Memory B cell (primary cell): ENCODE results near the gene ABHD16B.
"Not testable (repeated sequence)": the region's sequence is repeated elsewhere in the genome, so short reads cannot be mapped to it uniquely, and the experiment has no call there.

Source experiments
- ATAC-seq: fragments of 150-1000 bp; cut with Tn5 transposase; 2 replicates; pipeline ENCODE4 v1.10.0; 2021; ENCODE audit warnings: low read depth, mild to moderate bottlenecking, moderate library complexity
- DNase-seq, 2 donors: peaks; one replicate each; pipeline ENCODE4 v3.0.0; 2022; ENCODE audit warnings: low spot score in 2 of 2
- H3K27ac Mint-ChIP-seq: one replicate; pipeline ENCODE4 v1.8.0; 2022; ENCODE audit warnings: mild to moderate bottlenecking, moderate library complexity, mixed read lengths
- H3K27me3 Mint-ChIP-seq: one replicate; pipeline ENCODE4 v1.8.0; 2022; ENCODE audit warnings: mixed read lengths
- H3K36me3 Mint-ChIP-seq: one replicate; pipeline ENCODE4 v1.8.0; 2022; ENCODE audit warnings: mild to moderate bottlenecking, mixed read lengths
- H3K4me1 Mint-ChIP-seq: one replicate; pipeline ENCODE4 v1.8.0; 2022; ENCODE audit warnings: mixed read lengths
- H3K4me3 Mint-ChIP-seq: one replicate; pipeline ENCODE4 v1.8.0; 2022; ENCODE audit warnings: mild to moderate bottlenecking, moderate library complexity, mixed read lengths
- H3K9me3 Mint-ChIP-seq: one replicate; pipeline ENCODE4 v1.8.0; 2022; ENCODE audit warnings: mixed read lengths

ABHD16B gene

GRCh38 chr20:63843222-63843621 is 18.1 kb upstream of the ABHD16B start:
- ATAC-seq: no peak
- no peaks in the 10 kb centered on the region for H3K36me3 Mint-ChIP-seq
- no peaks in the 10 kb centered on the region for H3K9me3 Mint-ChIP-seq
- H3K27me3 Mint-ChIP-seq: peaks cover 23% of the 10 kb centered on the region
- H3K4me3 Mint-ChIP-seq: peak overlapping the region; percentile 14
- H3K27ac Mint-ChIP-seq: no peak overlapping the region
- H3K4me1 Mint-ChIP-seq: peaks cover 17% of the 10 kb centered on the region
- no peak for DNase-seq

GRCh38 chr20:63843778-63844177 is 17.5 kb upstream of the ABHD16B start:
- DNase-seq: no peak
- H3K4me3 Mint-ChIP-seq: no peak overlapping the region
- H3K27me3 Mint-ChIP-seq: peaks cover 23% of the 10 kb centered on the region
- no peaks in the 10 kb centered on the region for H3K9me3 Mint-ChIP-seq
- peaks cover 17% of the 10 kb centered on the region for H3K4me1 Mint-ChIP-seq
- no peak overlapping the region for H3K27ac Mint-ChIP-seq
- no peaks in the 10 kb centered on the region for H3K36me3 Mint-ChIP-seq
- ATAC-seq: no peak

- DNase-seq (no peak), ATAC-seq (no peak)
- no peaks in the 10 kb centered on the region for H3K36me3 Mint-ChIP-seq
- no peaks in the 10 kb centered on the region for H3K9me3 Mint-ChIP-seq
- H3K27me3 Mint-ChIP-seq: peaks cover 23% of the 10 kb centered on the region
- H3K4me3 Mint-ChIP-seq: no peak overlapping the region
- H3K4me1 Mint-ChIP-seq: peaks cover 17% of the 10 kb centered on the region
- H3K27ac Mint-ChIP-seq: no peak overlapping the region
Measured at GRCh38 chr20:63844511-63844991, 16.7 kb upstream of the ABHD16B start.

- no peak for ATAC-seq
- Mint-ChIP-seq H3K27me3 (peaks cover 27% of the 10 kb centered on the region), H3K9me3 (peaks cover 2% of the 10 kb centered on the region), H3K27ac (no peak overlapping the region), H3K4me1 (peaks cover 20% of the 10 kb centered on the region), H3K36me3 (peaks cover 2% of the 10 kb centered on the region), H3K4me3 (no peak overlapping the region)
- DNase-seq: no peak
Measured at GRCh38 chr20:63846128-63846771, 15.0 kb upstream of the ABHD16B start.

- Mint-ChIP-seq H3K9me3 (peaks cover 2% of the 10 kb centered on the region), H3K4me3 (no peak overlapping the region), H3K4me1 (peaks cover 17% of the 10 kb centered on the region), H3K36me3 (peaks cover 2% of the 10 kb centered on the region), H3K27me3 (peaks cover 29% of the 10 kb centered on the region), H3K27ac (no peak overlapping the region)
- no peak for DNase-seq
- no peak for ATAC-seq
Measured at GRCh38 chr20:63846888-63847236, 14.4 kb upstream of the ABHD16B start.

GRCh38 chr20:63847237-63848002 is 13.9 kb upstream of the ABHD16B start:
- Mint-ChIP-seq H3K27me3 (peaks cover 29% of the 10 kb centered on the region), H3K4me3 (no peak overlapping the region), H3K36me3 (peaks cover 2% of the 10 kb centered on the region), H3K4me1 (peaks cover 13% of the 10 kb centered on the region), H3K9me3 (peaks cover 2% of the 10 kb centered on the region), H3K27ac (no peak overlapping the region)
- DNase-seq (no peak), ATAC-seq (no peak)

GRCh38 chr20:63848003-63848911 is 13.0 kb upstream of the ABHD16B start:
- Mint-ChIP-seq H3K9me3 (peaks cover 2% of the 10 kb centered on the region), H3K4me1 (peaks cover 12% of the 10 kb centered on the region), H3K36me3 (peaks cover 2% of the 10 kb centered on the region), H3K4me3 (no peak overlapping the region), H3K27me3 (peaks cover 27% of the 10 kb centered on the region), H3K27ac (no peak overlapping the region)
- DNase-seq (no peak), ATAC-seq (no peak)

GRCh38 chr20:63850689-63851547 is 10.4 kb upstream of the ABHD16B start:
- Mint-ChIP-seq H3K36me3 (peaks cover 2% of the 10 kb centered on the region), H3K27ac (peak overlapping the region; percentile 4), H3K27me3 (peaks cover 20% of the 10 kb centered on the region), H3K4me1 (peaks cover 10% of the 10 kb centered on the region), H3K9me3 (peaks cover 2% of the 10 kb centered on the region), H3K4me3 (no peak overlapping the region)
- ATAC-seq: peak; percentile 86
- no peak for DNase-seq

- H3K27ac Mint-ChIP-seq, H3K4me1 Mint-ChIP-seq, H3K36me3 Mint-ChIP-seq, H3K4me3 Mint-ChIP-seq, H3K9me3 Mint-ChIP-seq, ATAC-seq, DNase-seq: not testable (repeated sequence)
- H3K27me3 Mint-ChIP-seq: peaks cover 18% of the 10 kb centered on the region
Measured at GRCh38 chr20:63851548-63851943, 9.8 kb upstream of the ABHD16B start.

GRCh38 chr20:63853733-63854068 is 7.6 kb upstream of the ABHD16B start:
- not testable (repeated sequence) for H3K27ac Mint-ChIP-seq, H3K36me3 Mint-ChIP-seq, H3K4me3 Mint-ChIP-seq, ATAC-seq, DNase-seq, H3K9me3 Mint-ChIP-seq
- H3K4me1 Mint-ChIP-seq: peaks cover 19% of the 10 kb centered on the region
- H3K27me3 Mint-ChIP-seq: peaks cover 18% of the 10 kb centered on the region

GRCh38 chr20:63854069-63854765 is 7.1 kb upstream of the ABHD16B start:
- ATAC-seq (no peak), DNase-seq (no peak)
- H3K27me3 Mint-ChIP-seq: peaks cover 18% of the 10 kb centered on the region
- H3K4me3 Mint-ChIP-seq: no peak overlapping the region
- no peak overlapping the region for H3K27ac Mint-ChIP-seq
- peaks cover 2% of the 10 kb centered on the region for H3K36me3 Mint-ChIP-seq
- H3K9me3 Mint-ChIP-seq: peaks cover 2% of the 10 kb centered on the region
- peaks cover 22% of the 10 kb centered on the region for H3K4me1 Mint-ChIP-seq

- peaks cover 2% of the 10 kb centered on the region for H3K36me3 Mint-ChIP-seq
- peaks cover 24% of the 10 kb centered on the region for H3K4me1 Mint-ChIP-seq
- peaks cover 2% of the 10 kb centered on the region for H3K9me3 Mint-ChIP-seq
- no peak for ATAC-seq
- DNase-seq: no peak
- peaks cover 18% of the 10 kb centered on the region for H3K27me3 Mint-ChIP-seq
- H3K27ac Mint-ChIP-seq: no peak overlapping the region
- no peak overlapping the region for H3K4me3 Mint-ChIP-seq
Measured at GRCh38 chr20:63854766-63855362, 6.4 kb upstream of the ABHD16B start.
